Hypothalamus (tissue), 51 donors: ENCODE measurements around the gene ZNRF2.

Source experiments
- DNase-seq, 51 donors: peaks; one replicate each; lab custom pipeline; 2025; lab: John Stamatoyannopoulos, UW

The ZNRF2 gene

DNA sequence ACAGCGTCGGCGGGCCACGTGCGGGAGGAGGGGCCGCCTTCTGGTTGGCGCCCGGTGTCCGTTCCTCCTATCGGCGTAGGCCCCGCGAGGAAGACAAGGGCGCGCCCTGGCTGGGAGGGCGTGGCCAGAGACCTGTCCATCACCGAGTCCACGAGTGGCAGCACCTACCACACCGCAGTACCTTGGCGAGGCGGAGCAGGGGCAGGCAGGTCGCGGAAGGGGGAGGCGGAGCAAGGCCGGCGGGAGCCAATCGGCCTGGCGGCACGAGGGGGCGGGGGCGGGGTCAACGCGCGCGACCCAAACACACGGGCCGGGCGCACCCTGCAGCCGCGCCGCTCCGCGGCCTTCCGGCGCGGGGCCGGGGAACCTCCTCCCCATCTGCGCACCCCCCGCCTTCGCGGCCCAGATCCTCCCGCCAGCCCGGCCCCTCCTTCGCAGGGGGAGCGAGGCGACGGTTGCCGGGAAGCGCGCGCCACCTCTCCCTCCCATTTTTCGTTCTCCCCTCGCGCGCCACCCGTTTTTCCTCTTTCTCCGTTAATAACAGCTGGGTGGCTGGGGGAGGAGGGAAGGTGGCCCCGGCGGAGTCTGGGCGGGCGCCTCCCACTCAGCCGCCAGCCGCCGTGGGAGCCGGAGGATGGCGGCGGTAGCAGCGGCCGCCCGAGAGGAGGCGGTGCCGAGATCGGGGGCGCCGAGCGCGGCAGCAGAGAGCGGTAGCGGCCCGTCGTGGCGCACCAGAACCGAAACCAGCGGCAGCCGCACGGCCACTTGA is at the start of gene ZNRF2:
Gene ZNRF2, plus strand, starts transcription at position 300 of the 769 bp plus-strand sequence. CDS start 761 bp downstream, outside the sequence.
- DNase-seq, result peak; percentile 65 to 99 (median 95)

DNA sequence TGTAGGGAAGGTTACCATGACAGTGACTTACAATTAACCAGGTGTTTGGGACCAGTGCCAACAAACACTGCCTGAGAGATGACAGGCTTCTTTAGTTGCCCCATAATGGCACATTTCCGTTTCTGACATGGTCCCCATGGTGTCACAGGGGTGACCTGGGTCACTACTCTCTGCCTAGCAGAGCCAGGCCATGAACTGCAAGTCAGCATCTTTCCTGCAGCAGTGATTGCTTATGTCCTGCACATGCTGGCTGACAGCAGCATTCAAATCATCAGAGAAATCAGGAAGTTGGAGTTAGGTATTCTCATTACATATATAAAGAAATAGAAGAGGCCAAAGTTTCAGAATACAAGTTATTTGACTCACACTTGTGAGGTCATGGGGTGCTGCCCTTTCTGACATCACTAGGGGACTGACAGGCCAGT is 47.1 kb upstream of the ZNRF2 start:
- DNase-seq, result no peak

DNA sequence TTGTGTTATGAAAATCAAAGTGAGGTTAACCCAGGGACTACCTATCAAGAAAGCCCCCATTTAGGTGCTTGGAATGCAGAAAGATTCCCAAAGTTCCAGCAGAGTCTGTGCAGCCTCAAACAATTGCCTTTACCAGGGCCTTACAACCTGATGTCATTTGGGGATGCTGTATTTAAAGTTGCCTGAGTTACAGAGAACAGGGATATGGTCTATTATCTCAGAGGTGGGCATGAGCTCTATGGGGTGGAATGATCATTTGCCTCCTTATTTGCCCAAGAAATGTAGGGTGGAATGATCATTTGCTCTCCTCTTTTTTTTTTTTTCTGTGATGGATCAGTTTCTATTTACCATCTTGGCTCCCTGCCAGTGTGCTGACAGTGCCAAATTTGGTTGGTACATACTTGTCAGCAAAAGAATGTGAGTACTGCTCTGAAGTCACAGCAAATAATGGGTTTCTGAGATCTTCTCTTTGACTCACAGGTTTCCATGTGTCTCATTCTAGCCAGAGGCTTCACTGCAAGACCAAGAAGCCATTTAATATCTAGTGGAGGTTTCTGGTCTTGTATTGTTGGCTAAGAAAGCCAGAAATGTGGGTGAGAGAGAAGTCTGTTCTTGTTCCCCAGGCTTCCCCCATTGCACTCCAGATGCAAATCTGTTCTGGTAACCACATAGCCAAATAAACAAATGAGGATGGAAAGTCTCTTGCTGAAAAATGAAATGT is 45.5 kb upstream of the ZNRF2 start:
- peak in 4 of 51 donors; percentile 7 to 41 (median 8) for DNase-seq

DNA sequence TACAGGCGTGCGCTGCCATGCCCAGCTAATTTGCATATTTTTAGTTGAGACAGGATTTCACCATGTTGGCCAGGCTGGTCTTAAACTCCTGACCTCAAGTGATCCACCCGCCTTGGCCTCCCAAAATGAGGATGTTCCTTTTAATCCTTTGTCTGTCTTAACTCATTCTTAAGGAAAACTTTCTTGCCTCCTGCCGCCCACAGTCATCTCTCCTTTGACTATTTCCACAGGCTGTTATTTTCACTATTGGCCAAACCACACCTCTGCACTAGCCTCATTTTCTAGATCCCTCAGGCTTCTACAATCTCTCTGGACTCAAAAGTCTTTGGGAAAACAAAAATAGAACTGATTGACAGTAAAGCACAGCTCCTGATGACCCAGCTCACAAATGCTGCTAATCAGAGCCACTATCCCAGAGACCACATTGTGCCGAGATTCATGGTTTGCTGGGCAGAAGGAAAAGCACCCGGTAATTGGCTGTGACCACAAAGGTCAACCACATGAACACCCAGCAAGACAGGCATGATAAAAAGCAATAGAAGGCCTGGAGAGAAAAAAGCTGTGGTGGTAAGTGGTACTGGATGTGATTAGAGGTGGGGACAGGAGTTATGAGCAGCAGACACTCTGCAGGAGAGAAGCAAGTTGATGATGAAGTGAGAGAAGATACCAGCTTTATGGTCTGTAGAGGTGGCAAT is 44.1 kb upstream of the ZNRF2 start:
- no peak for DNase-seq

DNA sequence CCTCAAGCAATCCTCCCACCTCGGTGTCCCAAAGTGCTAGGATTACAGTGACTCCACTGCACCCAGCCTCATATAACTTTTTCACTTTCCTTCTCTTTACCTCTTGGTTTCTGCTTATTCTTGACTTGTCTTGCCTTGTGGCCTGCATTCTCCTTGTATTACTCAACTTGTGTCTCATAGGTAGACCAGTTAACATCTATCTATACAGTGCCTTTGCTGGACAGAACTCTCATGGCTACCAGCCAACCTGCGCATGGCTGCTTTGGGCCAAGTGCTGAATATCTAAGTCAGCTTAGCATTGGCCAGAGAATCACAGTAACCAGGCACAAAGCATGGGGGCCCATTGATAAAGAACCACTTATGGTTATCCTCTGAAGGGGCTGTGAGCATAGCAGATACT is 42.6 kb upstream of the ZNRF2 start:
- DNase-seq, result no peak

DNA sequence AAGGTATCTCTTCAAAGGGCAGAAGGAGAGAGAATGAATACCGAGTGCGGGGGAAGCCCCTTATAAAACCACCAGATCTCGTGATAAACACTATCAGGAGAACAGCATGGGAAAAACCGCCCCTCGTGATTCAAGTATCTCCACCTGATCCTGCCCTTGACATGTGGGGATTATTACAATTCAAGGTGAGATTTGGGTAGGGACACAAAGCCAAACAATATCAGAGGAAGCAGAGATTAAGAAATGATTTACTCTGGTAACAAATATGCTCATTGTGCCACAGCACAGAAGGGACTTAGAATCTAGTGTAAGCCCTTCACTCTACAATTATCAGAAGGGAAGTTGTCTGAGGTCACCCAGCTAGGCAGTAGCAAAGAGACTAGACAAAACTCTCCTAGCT is 40.1 kb upstream of the ZNRF2 start:
- no peak for DNase-seq

DNA sequence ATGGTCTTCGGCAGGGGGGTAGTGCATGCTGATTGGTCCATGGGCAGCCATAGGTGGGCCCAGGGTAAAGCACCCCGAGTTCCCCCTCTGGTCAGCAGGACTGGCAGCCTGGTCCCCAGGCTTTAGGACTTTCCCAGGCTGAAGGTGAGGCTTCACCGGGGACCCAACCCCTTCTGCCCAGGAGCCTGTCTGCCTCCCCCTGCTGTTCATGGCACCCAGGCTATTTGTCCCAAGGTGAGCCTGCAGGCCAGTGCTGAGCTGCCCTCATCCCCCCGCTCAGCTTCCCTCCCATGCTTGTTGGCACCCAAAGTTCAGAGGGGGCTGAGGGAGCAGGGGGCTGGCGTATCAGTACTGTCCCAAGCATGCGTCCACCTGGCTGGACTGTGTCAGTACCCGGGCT is 38.5 kb upstream of the ZNRF2 start:
- DNase-seq, result no peak

DNA sequence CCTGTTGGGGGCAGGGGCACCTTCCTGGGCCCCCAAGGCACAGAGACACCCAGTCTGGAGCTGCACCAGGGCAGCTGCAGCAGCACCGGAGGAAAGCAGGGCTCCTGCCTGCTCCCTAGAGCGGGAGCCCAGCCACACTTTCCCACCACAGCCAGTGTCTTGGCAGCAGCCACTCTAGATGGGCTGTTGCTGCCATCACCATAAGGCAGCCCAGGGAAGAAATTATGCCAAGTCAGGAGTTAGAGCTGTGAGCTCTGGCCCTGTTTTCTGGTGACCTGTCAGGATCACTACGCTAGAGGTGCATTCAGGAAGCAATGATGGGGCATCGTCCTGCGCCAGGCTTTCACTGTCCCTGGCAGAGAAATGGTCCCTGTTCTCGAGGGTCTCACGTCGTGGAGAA is 38.0 kb upstream of the ZNRF2 start:
- no peak for DNase-seq

DNA sequence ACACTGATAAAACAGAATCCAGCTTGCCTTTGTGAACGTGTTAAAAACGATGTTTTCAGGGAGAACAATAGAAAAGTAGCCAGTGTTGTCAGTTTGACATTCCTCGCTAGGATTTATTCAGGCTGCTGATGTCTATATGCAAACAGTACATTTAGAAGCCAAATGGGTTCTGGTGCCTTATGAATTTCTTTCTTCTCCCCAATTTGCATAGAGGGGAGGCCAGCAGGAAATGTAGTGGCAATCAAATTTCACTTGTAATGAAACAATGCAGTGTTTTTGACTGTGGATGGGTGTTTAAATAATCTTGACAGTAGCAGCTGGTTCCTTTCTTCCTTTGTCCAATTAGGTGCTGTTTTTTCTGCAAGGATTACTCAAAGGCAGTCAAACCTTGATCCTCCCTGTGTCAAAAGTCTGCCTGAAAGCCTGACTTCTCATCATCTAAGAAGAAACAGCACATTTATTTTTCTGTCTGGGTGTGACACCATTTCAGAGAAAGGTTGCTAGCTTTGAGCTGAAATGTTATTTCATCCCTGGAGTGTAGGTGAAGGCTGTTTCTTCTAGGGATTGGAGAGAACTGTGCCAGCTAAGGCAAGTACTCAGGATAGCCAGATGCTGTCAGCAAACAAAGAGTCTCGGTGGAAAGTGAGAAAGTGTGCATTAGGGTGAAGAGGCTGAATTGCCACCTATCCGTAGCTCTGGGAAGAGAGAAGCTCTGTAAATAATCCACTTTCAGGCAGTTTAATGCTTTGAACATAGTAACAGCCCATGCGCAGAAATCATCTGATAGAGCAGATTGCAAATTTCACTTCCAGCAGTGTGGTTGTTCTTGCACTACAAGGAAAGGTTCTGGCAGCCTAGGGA is 36.6 kb upstream of the ZNRF2 start:
- DNase-seq, result no peak

DNA sequence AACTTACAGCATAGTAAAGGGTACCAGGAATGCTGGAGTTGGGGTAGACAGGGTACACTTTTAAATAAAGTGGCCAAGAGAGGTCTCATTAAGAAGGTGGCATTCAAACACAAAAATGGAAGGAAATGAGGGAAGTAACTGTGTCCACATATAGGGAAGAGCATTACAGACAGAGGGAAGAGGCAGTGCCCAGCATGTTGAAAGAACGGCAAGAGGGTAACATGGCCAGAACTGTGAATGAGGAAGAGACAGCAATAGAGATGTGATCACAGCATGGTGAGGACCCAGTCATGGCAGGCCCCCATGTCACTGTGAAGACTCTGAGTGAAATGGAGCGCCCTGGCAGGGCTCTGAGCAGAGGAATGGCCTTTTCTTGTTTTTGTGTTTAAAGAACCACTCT is 35.1 kb upstream of the ZNRF2 start:
- DNase-seq, result peak in 1 of 51 donors; percentile 16

DNA sequence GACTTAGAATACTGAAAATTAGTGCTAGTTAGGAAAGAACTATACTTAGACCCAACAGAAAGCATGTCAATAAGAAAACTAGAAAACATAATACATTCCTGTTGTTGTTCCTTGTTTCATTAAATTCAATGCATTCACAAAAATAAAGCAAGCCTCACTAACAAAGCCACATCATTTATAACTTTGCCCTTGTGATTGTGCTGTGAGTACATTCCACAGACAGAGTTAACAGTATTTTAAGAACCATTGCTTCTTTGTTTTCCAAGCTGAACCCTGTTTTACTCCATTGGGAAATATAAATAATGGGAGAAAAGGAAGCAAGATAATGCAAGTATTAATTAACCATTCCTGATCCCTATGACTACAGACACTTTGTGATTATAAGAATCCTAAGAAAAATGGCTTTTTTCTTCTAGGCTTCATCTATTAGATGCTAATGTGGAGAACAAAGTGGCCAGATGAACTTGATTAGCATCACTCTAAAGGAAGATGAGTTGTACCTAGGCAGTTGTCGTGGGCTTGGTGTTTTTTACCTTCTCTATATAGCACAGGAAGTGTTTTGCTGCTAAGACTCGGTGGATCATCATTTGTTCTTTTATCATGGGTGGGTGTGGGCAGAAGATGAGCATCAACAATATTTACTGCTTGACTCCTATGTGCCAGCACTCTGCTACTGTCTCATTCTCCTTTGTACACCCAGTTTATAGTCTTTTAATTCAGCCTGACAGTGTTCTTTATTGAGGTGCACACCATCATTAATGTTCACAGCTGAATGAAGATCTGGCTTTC is 34.2 kb upstream of the ZNRF2 start:
- DNase-seq, result no peak

DNA sequence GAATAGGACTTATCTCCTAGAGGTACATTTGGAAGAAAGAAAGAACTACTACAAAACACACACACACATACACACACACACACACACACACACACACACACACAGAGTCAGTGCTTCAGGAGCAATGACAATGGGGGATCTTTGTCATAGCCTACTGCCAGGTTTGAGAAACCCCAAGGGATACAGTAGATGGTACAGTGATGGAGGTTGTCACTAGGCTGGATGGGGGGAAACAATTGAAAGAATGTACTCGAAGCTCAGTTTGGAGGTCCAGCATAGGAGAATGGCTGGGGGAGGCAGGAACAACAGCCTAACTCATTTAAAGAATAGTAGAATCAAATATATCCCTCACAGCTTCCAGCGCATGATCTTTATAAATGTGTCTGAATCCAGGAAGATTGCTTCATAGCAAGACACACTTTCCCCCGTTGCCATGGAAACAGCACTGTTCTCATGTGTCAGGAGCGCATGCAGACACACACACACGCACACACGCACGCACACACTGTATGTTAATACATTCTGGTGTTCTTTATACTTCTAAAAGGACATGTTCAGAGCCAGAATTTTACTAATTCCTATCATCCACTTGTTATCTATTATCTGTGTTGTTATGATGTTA is 32.6 kb upstream of the ZNRF2 start:
- peak in 3 of 51 donors; percentile 3 to 41 (median 14) for DNase-seq

DNA sequence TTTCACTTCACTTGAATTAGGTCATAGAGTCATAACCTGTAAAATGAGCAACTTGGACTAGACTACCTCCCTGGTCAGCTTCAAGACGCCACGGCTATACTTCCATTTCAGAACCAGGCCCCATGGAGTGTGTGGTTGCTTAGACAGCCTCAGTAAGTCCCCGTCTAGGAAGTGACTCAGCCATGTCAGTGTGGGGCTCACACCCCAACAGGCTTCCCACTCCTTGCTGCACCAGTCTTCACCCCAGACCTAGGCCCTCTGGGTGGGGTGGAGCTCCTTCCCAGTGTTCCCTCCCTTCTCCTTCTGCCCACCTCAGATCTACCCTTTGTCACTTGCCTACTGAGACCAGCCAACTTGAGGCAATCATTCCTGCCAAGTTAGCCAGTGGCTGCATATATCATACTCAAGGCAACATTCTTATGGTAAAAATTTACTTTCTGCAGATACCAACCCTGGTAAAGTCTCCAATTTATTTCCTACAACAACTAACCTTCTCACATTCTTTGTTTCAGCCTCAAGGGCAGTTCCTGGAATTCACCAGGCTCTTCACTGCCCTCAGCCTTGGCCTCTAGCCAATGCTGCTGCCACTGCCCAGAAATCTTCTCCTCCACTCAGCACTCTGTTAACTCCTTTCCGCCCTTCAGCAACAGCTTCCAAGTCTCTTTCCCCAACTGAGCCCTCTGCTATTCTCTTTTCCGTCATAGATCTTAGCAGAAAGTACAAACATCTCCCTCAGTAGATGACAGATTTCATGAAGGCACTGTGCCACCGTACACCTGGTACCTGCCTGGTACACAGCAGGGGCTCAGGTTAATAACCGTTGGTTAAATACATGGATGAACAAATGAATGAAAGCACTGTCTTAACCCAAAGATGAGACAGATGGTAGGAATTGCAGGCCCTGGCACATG is 31.3 kb upstream of the ZNRF2 start:
- peak in 35 of 51 donors; percentile 1 to 64 (median 41) for DNase-seq

DNA sequence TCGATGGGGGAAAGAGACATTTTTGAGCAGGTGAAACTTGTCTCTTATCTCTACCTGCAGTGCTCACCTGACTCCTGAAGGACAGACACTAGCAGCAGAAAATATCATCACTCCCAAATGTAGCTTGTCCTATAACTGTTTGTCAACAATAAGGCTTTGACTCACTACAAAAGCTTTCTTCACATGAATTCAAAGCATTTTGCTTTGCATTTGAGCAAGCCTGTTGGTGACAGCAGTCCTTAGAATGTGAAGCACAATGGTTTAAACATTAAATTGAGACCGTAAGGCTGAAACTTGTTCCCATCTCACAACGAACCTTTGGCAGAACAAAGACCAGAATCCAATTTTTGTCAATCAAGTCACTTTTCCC is 30.6 kb upstream of the ZNRF2 start:
- no peak for DNase-seq

DNA sequence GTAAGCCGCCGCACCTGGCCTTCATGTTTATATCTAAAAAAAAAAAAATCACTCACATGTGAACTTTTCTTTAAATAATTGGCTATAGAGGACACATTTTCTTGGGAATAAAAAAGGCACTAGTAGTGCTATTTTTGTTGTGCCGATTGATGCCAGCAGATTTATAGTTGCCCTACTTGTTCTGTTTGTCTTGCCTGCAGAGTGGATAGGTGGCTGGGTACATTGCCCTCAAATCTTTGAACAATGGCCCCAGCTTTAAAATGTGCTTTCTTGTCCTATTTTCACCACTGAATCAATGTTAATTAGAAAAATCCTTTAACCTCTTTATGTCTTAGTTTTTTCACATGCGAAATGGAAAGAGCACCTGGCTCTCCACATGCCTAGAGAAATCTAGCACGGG is 30.1 kb upstream of the ZNRF2 start:
- DNase-seq, result no peak

DNA sequence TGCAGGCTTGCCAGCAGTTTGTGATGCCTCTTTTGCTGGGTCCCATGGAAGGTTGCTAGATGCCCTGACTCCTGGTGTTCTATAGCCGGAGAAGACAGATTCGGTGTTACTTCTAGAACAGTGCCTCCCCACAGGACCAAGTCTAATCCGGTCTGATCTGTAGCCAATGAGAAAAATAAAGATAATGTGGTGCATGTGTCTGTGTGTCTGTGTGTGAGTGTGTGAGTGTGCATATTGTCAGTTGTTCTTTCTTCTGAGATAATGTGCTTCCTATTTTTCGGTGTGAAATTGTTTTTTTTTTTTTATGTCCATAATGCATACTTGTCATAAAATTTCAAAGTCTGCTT is 29.7 kb upstream of the ZNRF2 start:
- DNase-seq, result no peak

DNA sequence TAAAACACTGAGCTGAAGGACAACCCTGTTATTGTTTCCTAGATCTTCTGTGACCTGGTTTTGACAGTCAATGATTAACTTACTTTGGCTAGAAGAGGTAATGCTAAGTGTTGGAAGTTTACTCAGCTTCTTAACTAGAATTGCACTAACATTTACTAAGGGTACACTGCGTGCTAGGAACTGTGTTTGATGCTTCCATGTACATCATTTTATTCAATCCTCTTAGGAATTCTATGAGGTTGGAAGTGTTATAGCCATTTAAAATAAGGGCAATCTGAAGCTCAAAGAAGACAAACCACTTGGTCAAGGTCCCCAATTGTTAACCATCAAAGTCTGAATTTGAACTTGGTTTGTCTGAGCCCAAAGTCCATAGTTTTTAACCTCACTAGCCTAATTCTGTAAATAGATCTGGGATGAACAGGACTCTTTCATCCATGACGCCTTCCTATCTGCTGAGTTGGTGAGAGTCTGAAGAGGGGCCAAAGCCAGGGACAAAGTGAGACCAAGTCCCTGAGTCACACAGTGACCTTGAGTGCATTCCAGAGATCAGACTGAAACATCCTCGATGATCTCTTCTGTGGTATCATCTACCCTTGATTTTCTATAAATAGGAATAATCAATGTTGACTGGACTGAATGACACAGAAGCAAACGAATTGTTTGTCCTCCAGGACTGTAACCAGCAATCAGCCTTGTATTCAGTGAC is 29.2 kb upstream of the ZNRF2 start:
- no peak for DNase-seq
